ENCODE results near the gene ASS1.

DNA sequence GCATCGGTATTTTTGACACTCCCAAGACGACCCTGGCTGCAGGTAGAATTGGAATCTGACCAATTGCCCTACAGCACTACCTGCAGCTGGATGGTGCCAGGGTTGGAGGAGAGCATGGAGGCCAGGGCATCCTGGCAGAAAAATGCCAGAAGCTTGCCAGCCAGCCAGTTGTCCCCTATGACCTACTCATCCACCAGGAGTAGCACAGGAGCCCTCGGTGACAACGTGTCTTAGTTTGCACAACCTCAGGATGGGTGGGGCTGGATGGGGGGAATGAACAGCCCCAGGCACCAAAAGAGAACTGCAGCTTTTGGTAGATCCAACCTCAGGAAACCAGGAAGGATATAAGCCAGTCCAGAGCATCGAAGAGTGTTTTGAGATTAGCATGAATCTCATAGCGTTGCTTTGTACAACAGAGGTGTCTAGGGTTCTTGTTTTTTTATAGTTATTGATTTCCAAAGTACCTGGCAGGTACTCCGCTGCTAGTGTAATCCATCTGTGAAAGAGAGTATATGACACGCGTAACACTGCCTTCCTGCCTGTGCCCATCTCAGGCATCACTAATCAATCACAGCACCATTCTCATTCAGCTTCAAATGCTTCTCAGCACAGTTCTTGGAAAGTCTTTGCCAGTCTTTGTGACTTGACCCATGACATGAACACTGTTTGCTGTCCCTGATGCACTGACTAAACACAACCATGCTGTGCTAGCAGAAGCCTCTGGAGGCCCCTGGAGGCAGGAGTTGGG, 36.7 kb upstream of the ASS1 start:
- TF ChIP-seq, protein P1, sequence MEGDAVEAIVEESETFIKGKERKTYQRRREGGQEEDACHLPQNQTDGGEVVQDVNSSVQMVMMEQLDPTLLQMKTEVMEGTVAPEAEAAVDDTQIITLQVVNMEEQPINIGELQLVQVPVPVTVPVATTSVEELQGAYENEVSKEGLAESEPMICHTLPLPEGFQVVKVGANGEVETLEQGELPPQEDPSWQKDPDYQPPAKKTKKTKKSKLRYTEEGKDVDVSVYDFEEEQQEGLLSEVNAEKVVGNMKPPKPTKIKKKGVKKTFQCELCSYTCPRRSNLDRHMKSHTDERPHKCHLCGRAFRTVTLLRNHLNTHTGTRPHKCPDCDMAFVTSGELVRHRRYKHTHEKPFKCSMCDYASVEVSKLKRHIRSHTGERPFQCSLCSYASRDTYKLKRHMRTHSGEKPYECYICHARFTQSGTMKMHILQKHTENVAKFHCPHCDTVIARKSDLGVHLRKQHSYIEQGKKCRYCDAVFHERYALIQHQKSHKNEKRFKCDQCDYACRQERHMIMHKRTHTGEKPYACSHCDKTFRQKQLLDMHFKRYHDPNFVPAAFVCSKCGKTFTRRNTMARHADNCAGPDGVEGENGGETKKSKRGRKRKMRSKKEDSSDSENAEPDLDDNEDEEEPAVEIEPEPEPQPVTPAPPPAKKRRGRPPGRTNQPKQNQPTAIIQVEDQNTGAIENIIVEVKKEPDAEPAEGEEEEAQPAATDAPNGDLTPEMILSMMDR (IDR thresholded peaks at IDR 0.05), result no peak
- TF ChIP-seq POLR2AphosphoS5 (IDR thresholded peaks at IDR 0.05) (no peak), EP300 (IDR thresholded peaks at IDR 0.05) (no peak), POLR2A (IDR thresholded peaks at IDR 0.05) (no peak)
